A549 (cell line): Measurements from ENCODE around the gene WFIKKN1. TPM values are rescaled to one million over a fixed set of nuclear protein-coding genes. Genes with fewer than 3 reads are reported as not detected.
A peak's percentile ranks its signal among the peaks of the same experiment; 100 is the strongest.

Experiments
- ATAC-seq, 2 experiments: fragments of 200-7000 bp in 1 of 2; fragments of >200 bp in 1 of 2; cut with Nextera tagmentation in 1 of 2; cut with Tn5 transposase in 1 of 2; 3 replicates each; pipeline versions ENCODE4 v1.8.0 to v1.9.1; 2018 to 2020; ENCODE audit warnings: mild to moderate bottlenecking in 1 of 2, moderate library complexity in 1 of 2
- CTCF ChIA-PET: fragments of 300-600 bp; sonication (Branson Sonifier 250); formaldehyde crosslinking; extraction: SDS; loops from one replicate; lab custom pipeline; 2021; ENCODE audit warnings: antibody characterized with exemption, inconsistent platforms; lab: Yijun Ruan, JAX
- POLR2A ChIA-PET: fragments of 350-600 bp; formaldehyde crosslinking; extraction: SDS; loops from one replicate; lab custom pipeline; 2021; ENCODE audit warnings: antibody characterized with exemption, inconsistent platforms; lab: Yijun Ruan, JAX
- DNase-seq, 2 experiments: peaks; one replicate each; pipeline versions ENCODE4 v3.0.0 to v3.0.0-alpha.2; 2011 to 2016; ENCODE audit warnings: low read depth in 1 of 2, low spot score in 1 of 2
- FAIRE-seq: peaks from 2 replicates; lab custom pipeline; 2011; peaks lifted over from hg19 to GRCh38; lab: Jason Lieb, UNC
- H3K27ac ChIP-seq, 2 experiments: fragments of >200 bp; sonication (Bioruptor Twin); formaldehyde crosslinking; 3 replicates each; pipeline ENCODE4 v1.5.1; 2016 to 2017
- H3K4me1 ChIP-seq: fragments of >200 bp; sonication (Bioruptor Twin); formaldehyde crosslinking; 3 replicates; pipeline ENCODE4 v1.6.1; 2016
- H3K4me2 ChIP-seq: fragments of >200 bp; sonication (Bioruptor Twin); formaldehyde crosslinking; 3 replicates; pipeline ENCODE4 v1.6.1; 2016
- H3K4me3 ChIP-seq: fragments of >200 bp; sonication (Bioruptor Twin); formaldehyde crosslinking; 3 replicates; pipeline ENCODE4 v1.5.1; 2016
- H3K9me3 ChIP-seq: fragments of >200 bp; sonication (Bioruptor Twin); formaldehyde crosslinking; 3 replicates; pipeline ENCODE4 v1.6.1; 2016
- ATOH8 ChIP-seq: fragments of 250-450 bp; sonication (Bioruptor Pico); IDR thresholded peaks from 2 replicates; pipeline ENCODE4 v1.5.0; 2020; ENCODE audit warnings: low read depth, mild to moderate bottlenecking, moderate library complexity
- CTCF ChIP-seq: fragments of >200 bp; sonication (Bioruptor Twin); formaldehyde crosslinking; IDR thresholded peaks from 3 replicates; pipeline ENCODE4 v1.5.1; 2016
- EHMT2 ChIP-seq: fragments of 200-600 bp; sonication (generic); IDR thresholded peaks from 2 replicates; pipeline ENCODE4 v1.6.1; 2016; ENCODE audit warnings: antibody characterized with exemption, low read depth, mild to moderate bottlenecking, moderate library complexity
- EP300 ChIP-seq, 2 experiments: fragments of >200 bp; sonication (Bioruptor Twin); formaldehyde crosslinking; IDR thresholded peaks; 2 replicates in 1 of 2; 3 replicates in 1 of 2; pipeline ENCODE4 v1.6.1; 2016 to 2017
- FOSL2 ChIP-seq, 2 experiments: fragments of 450-650 bp in 1 of 2; fragments of >200 bp in 1 of 2; sonication (Bioruptor Twin) in 1 of 2; formaldehyde crosslinking; IDR thresholded peaks; 2 replicates each; pipeline versions ENCODE4 v1.5.0 to v1.6.1; 2016 to 2020; ENCODE audit warnings: mild to moderate bottlenecking in 1 of 2, moderate library complexity in 1 of 2
- GATA3 ChIP-seq: IDR thresholded peaks from 2 replicates; pipeline ENCODE4 v1.6.1; 2012; ENCODE audit warnings: borderline replicate concordance
- HOXB13 ChIP-seq: fragments of 250-450 bp; sonication (Bioruptor Pico); IDR thresholded peaks from 2 replicates; pipeline ENCODE4 v1.5.0; 2020; ENCODE audit warnings: low read depth, mild to moderate bottlenecking, moderate library complexity
- HOXB5 ChIP-seq: fragments of 250-450 bp; sonication (Bioruptor Pico); IDR thresholded peaks from 2 replicates; pipeline ENCODE4 v1.5.0; 2020; ENCODE audit warnings: mild to moderate bottlenecking, moderate library complexity
- JUNB ChIP-seq: fragments of >200 bp; sonication (Bioruptor Twin); formaldehyde crosslinking; IDR thresholded peaks from 2 replicates; pipeline ENCODE4 v1.6.1; 2016
- KDM1A ChIP-seq: fragments of 200-600 bp; sonication (generic); IDR thresholded peaks from 2 replicates; pipeline ENCODE4 v1.6.1; 2016; ENCODE audit warnings: low read depth, mild to moderate bottlenecking
- MAFK ChIP-seq: fragments of 450-650 bp; IDR thresholded peaks from 2 replicates; pipeline ENCODE4 v1.6.1; 2014; ENCODE audit not compliant: partially characterized antibody
- MYC ChIP-seq: IDR thresholded peaks from 2 replicates; pipeline ENCODE4 v1.6.1; 2012; ENCODE audit warnings: mild to moderate bottlenecking, inconsistent platforms, low read length, improper control_type of control experiment, borderline replicate concordance
- PHF8 ChIP-seq: fragments of 200-600 bp; sonication (generic); IDR thresholded peaks from 2 replicates; pipeline ENCODE4 v1.6.1; 2016; ENCODE audit warnings: low read depth, mild to moderate bottlenecking, antibody characterized with exemption, moderate library complexity, borderline replicate concordance
- POLR2A ChIP-seq: IDR thresholded peaks from 2 replicates; pipeline ENCODE4 v1.6.1; 2012; ENCODE audit warnings: mild to moderate bottlenecking, low read length
- RARB ChIP-seq: fragments of 250-450 bp; sonication (Bioruptor Pico); IDR thresholded peaks from 2 replicates; pipeline ENCODE4 v1.8.0; 2021; ENCODE audit warnings: mild to moderate bottlenecking, moderate library complexity
- RCOR1 ChIP-seq: fragments of 150-350 bp; IDR thresholded peaks from 2 replicates; pipeline ENCODE4 v1.6.1; 2014; ENCODE audit warnings: antibody characterized with exemption, low read length, low read depth
- RNF2 ChIP-seq: fragments of 200-600 bp; sonication (generic); IDR thresholded peaks from 2 replicates; pipeline ENCODE4 v1.6.1; 2016; ENCODE audit warnings: low read depth, mild to moderate bottlenecking, antibody characterized with exemption, moderate library complexity, borderline replicate concordance
- SMC3 ChIP-seq: fragments of >200 bp; sonication (Bioruptor Twin); formaldehyde crosslinking; IDR thresholded peaks from 3 replicates; pipeline ENCODE4 v1.6.1; 2018; ENCODE audit warnings: inconsistent platforms
- TP53 ChIP-seq: fragments of 250-450 bp; sonication (Bioruptor Pico); IDR thresholded peaks from 2 replicates; pipeline ENCODE4 v1.5.0; 2021; ENCODE audit warnings: mild to moderate bottlenecking, moderate library complexity
- WGBS: methylation state at CpG from one replicate; pipeline ENCODE4 v1.1.6; 2017; ENCODE audit errors: missing lambda C conversion rate; 5-methylcytosine and 5-hydroxymethylcytosine counted together
- polyA plus RNA-seq, 4 experiments: library from polyadenylated mRNA; depleted of rRNA in 3 of 4; stranded (reverse); fragments of >200 nt; fragmentation: RNase III in 1 of 4; extraction: RNeasy Plus Mini Kit Qiagen cat#74134 plus additional on column Dnase treatment in 1 of 4; gene quantifications; 2 replicates in 3 of 4; 3 replicates in 1 of 4; pipeline ENCODE4 v1.2.3, GENCODE V29; 2011 to 2017
- TF ChIP-seq, protein P1 (sequence below): IDR thresholded peaks from 2 replicates; pipeline ENCODE4 v1.6.1; 2012
- TF ChIP-seq, protein P2 (sequence below): IDR thresholded peaks from 2 replicates; pipeline ENCODE4 v1.6.1; 2012
- TF ChIP-seq, protein P3 (sequence below): fragments of 250-450 bp; sonication (Bioruptor Pico); IDR thresholded peaks from 2 replicates; pipeline ENCODE4 v1.5.0; 2021; ENCODE audit warnings: mild to moderate bottlenecking, moderate library complexity, borderline replicate concordance
- TF ChIP-seq, protein P4 (sequence below): IDR thresholded peaks from 2 replicates; pipeline ENCODE4 v1.6.1; 2012; ENCODE audit warnings: low read depth, borderline replicate concordance

Gene WFIKKN1
- polyA plus RNA-seq, 2 of the 4 experiments (the other 2 are of a cell fraction) = 0.05 to 0.23 TPM

DNA sequence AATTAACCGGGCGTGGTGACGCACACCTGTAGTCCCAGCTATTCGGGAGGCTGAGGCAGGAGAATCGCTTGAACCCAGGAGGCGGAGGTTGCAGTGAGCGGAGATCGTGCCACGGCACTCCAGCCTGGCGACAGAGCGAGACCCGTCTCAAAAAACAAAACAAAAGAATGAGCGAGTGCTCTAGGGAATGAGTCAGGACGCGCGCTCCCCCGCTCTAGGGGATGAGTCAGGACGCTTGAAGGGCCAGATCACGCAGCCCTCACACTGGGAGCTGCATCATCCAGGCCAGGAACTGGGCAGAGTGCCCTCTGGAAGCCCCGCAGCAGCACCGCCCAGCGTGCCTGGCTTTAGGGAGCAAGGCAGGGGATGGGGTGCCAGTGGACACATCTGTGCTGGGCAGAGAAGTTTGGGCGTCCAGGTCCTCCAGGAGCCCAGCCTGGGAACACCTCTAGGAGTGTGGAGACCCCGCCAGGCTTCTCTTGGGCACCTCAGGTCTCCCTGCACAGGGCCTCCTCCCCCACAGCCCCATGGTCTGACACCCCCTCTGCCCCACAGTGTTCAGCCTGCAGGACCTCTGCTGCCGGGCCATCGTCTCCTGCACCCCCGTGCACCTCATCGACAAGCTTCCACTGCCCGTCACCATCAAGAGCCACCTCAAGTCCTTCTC is 3.9 kb upstream of the WFIKKN1 start (continued):
- no peak for TF ChIP-seq CTCF
- no peak for TF ChIP-seq RCOR1
- no peak for TF ChIP-seq RARB (CRISPR knock-in tag)
- TF ChIP-seq JUNB = peak; percentile 72
- no peak for TF ChIP-seq RNF2
- no peak for TF ChIP-seq HOXB13
- peak; percentile 51; the same call in 1 of the 2 replicates for TF ChIP-seq GATA3
- TF ChIP-seq, protein P1, sequence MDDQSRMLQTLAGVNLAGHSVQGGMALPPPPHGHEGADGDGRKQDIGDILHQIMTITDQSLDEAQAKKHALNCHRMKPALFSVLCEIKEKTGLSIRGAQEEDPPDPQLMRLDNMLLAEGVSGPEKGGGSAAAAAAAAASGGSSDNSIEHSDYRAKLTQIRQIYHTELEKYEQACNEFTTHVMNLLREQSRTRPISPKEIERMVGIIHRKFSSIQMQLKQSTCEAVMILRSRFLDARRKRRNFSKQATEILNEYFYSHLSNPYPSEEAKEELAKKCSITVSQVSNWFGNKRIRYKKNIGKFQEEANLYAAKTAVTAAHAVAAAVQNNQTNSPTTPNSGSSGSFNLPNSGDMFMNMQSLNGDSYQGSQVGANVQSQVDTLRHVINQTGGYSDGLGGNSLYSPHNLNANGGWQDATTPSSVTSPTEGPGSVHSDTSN = no peak
- TF ChIP-seq MYC = no peak
- TF ChIP-seq FOSL2 (IDR thresholded peaks at IDR 0.05) = peak; percentile 72
- peak; percentile 96 for TF ChIP-seq FOSL2 (CRISPR knock-in tag; IDR thresholded peaks at IDR 0.05)
- no peak for TF ChIP-seq TP53 (CRISPR knock-in tag)
- no peak for TF ChIP-seq SMC3
- TF ChIP-seq, all 56 proteins: peak for 6

DNA sequence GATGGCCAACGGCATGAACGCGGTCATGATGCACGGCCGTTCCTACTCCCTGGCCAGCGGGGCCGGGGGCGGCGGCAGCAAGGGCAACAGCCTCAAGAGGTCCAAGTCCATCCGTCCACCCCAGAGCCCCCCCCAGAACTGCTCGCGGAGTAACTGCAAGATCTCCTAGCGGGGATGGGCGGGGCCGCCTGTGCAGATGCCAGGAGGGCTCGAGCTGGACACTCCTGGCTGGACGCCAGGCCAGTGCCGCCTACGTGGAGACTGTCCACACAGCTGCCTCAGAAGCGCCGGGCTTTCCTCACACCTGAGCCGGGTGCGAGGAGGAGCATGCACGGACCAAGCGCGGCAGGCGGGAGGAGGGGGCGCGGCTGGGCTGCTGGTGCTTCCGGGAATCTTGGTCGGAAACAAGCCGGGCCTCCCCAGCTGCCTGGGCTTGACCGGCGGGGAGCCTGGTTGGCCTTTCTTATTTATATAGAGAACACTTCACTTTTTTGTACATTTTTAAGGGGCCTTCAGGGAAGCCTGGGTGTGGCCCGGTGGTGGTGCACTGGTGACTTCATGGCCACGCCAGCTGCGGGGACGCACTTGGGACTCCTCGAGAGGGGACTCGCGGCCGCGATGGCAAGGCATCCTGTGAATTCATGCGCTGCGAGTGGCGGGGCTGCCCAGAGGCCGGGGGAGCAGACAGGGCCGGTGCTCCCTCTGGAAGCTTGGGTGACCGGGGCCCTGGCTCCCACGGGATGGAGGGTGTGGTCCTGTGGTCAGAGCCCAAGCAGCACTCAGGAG is 3.1 kb upstream of the WFIKKN1 start:
- CTCF ChIA-PET = interaction anchor here (0.6 to 2.3 kb wide), 7 partner anchors 9 to 69 kb away, joined by 3 to 6 read pairs (median 3); partner anchors contain the start of gene METTL26
- POLR2A ChIA-PET = interaction anchor here (1.2 to 1.7 kb wide), 3 partner anchors 9 to 53 kb away, joined by 3 to 11 read pairs (median 4); partner anchors contain the start of genes METTL26, RAB40C and STUB1
- WGBS = 70% methylated on average over 9 of the region's 50 CpGs
- Histone ChIP-seq H3K4me2 (peak overlapping the region; percentile 70), H3K4me1 (peaks cover 47% of the 10 kb centered on the region), H3K4me3 (peak overlapping the region; percentile 15; the same call in 1 of the 3 replicates), H3K9me3 (no peaks in the 10 kb centered on the region), H3K27ac (peak overlapping the region; percentile 63 to 87)
- TF ChIP-seq, protein P1 = 0 out of 2 replicates have a peak, but pooled peaks have one; percentile 48
- TF ChIP-seq HOXB5 (CRISPR knock-in tag) (no peak), RNF2 (no peak), KDM1A (no peak), MAFK (no peak), EHMT2 (no peak), EP300 (IDR thresholded peaks at IDR 0.05) (no peak), PHF8 (no peak), POLR2A (no peak), ATOH8 (CRISPR knock-in tag) (no peak), JUNB (no peak)
- TF ChIP-seq, protein P2, sequence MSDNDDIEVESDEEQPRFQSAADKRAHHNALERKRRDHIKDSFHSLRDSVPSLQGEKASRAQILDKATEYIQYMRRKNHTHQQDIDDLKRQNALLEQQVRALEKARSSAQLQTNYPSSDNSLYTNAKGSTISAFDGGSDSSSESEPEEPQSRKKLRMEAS = peak; percentile 62
- TF ChIP-seq, protein P3, sequence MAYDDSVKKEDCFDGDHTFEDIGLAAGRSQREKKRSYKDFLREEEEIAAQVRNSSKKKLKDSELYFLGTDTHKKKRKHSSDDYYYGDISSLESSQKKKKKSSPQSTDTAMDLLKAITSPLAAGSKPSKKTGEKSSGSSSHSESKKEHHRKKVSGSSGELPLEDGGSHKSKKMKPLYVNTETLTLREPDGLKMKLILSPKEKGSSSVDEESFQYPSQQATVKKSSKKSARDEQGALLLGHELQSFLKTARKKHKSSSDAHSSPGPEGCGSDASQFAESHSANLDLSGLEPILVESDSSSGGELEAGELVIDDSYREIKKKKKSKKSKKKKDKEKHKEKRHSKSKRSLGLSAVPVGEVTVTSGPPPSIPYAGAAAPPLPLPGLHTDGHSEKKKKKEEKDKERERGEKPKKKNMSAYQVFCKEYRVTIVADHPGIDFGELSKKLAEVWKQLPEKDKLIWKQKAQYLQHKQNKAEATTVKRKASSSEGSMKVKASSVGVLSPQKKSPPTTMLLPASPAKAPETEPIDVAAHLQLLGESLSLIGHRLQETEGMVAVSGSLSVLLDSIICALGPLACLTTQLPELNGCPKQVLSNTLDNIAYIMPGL = no peak
- TF ChIP-seq, protein P4, sequence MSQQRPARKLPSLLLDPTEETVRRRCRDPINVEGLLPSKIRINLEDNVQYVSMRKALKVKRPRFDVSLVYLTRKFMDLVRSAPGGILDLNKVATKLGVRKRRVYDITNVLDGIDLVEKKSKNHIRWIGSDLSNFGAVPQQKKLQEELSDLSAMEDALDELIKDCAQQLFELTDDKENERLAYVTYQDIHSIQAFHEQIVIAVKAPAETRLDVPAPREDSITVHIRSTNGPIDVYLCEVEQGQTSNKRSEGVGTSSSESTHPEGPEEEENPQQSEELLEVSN = peak; percentile 79; the same call in 1 of the 2 replicates
- FAIRE-seq (no peak), ATAC-seq (peak; percentile 14 to 48), DNase-seq (peak in 1 of 2 experiments; percentile 68)
